SU-DHL-6 (cell line): ENCODE measurements around the gene CXCL6.

ENCODE experiments used
- EZH2phosphoT487 ChIP-seq: fragments of 200-600 bp; sonication (generic), shearing (Covaris generic); conservative IDR thresholded peaks from 2 replicates; pipeline ENCODE4 v1.6.1; 2018; ENCODE audit warnings: mild to moderate bottlenecking, antibody characterized with exemption, low read length, moderate library complexity, mixed read lengths
- TF ChIP-seq, protein P1 (sequence below): fragments of 200-600 bp; sonication (generic); IDR thresholded peaks from one replicate; pipeline ENCODE4 v1.5.1; 2017; ENCODE audit warnings: antibody characterized with exemption, mild to moderate bottlenecking, low read length, moderate library complexity; ENCODE audit not compliant: insufficient read depth, poor library complexity, severe bottlenecking

DNA sequence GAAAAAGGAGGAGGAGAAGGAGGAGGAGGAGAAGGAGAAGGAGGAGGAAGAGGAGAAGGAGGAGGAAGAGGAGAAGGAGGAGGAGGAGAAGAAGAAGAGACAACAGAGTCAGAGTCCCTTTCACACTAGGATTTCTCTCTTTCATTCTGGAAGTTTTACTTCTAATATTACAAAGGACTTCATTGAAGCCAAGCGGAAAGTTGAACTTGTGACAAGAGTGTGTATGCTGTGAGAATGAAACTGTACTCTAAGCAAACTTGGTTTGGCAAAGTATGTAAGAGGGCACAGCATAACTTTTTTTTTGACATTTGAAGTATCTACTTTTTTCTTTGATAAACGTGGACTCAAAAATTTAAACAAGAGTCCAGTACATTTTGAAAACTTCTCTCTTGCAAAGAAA lies 48.1 kb upstream of the CXCL6 start:
- TF ChIP-seq, protein P1, sequence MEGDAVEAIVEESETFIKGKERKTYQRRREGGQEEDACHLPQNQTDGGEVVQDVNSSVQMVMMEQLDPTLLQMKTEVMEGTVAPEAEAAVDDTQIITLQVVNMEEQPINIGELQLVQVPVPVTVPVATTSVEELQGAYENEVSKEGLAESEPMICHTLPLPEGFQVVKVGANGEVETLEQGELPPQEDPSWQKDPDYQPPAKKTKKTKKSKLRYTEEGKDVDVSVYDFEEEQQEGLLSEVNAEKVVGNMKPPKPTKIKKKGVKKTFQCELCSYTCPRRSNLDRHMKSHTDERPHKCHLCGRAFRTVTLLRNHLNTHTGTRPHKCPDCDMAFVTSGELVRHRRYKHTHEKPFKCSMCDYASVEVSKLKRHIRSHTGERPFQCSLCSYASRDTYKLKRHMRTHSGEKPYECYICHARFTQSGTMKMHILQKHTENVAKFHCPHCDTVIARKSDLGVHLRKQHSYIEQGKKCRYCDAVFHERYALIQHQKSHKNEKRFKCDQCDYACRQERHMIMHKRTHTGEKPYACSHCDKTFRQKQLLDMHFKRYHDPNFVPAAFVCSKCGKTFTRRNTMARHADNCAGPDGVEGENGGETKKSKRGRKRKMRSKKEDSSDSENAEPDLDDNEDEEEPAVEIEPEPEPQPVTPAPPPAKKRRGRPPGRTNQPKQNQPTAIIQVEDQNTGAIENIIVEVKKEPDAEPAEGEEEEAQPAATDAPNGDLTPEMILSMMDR = no peak
- TF ChIP-seq EZH2phosphoT487 = no peak
